ENCODE results near the gene CC2D2B.
"Not testable (repeated sequence)": the region's sequence is repeated elsewhere in the genome, so short reads cannot be mapped to it uniquely, and the experiment has no call there.

CC2D2B gene

DNA sequence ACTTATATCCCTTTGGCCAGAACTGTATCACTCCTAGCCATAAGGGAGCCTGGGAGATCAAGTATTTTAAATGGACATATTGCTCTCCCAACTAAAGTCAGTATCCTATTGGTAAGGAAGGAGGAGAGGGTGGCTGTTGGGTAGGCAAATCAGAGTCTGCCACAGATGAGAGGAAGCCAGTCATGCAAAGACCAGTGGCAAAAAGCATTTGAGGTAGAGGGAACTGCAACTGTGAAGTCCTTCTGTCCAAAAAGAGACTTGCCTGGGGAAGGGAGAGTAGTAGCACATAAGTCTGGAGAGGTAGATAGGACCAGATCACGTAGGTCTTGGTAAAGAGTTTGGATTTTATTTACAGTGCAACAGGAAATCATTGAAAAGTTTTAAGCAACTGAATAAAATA is 126.8 kb downstream of the CC2D2B start:
- DNase-seq, result no peak

DNA sequence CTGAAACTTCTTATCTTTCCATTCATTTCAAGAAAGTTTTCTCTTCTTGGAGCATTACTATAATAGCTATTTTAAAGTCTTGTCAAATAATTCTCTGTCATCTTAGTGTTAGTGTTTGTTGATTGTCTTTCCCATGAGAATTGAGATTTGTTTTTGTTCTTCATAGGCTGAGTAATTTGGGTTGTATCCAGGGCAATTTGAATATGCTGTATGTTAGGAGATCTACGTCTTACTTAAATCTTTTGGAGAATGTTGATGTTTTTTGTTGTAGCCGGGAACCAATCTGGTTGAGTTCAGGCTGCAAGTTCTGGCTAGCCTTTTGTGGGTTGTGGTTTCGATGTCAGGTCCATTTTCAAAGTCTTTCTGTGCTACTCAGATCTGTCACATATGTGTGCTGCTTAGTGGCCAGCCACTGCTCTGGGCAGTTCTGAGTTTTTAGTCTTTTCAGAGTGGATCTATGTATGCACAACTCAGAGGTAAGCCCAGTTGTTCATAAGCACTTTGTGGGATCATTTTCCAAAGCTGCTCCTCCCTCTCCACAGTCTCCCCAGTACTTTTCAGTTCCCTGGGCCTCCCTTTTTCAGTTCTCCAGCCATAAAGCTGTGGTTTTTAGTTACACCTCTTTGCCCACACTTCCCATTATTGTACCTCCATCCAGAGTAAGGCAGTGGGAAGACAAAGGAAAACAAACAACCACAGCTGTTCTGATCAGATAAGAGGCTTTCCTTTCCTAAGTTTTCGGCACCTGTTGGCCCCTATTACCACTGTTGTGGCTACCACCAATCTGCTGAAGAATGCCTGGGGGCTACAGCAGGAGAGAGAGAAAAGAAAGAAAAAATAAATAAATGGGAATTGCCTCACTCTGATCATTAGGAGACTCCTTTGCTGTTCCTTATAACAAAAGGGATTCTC is 131.0 kb downstream of the CC2D2B start:
- no peak for DNase-seq

DNA sequence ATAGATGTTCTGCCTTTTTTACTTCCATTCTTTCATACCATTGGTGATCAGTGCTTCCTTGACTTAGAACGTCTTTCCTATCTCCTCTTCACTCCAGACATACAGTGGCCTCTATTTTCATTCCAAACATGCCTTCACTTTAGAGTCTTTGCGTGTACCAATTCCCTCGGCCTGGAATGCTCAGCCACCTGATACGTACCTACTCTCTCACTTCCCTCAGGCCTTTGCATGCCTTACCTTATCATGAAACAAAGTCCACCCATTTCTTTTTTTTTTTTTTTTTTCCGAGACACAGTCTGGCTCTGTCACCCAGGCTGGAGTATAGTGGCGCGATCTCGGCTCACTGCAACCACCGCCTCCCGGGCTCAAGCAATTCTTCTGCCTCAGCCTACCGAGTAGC is 133.4 kb downstream of the CC2D2B start:
- DNase-seq, result no peak

DNA sequence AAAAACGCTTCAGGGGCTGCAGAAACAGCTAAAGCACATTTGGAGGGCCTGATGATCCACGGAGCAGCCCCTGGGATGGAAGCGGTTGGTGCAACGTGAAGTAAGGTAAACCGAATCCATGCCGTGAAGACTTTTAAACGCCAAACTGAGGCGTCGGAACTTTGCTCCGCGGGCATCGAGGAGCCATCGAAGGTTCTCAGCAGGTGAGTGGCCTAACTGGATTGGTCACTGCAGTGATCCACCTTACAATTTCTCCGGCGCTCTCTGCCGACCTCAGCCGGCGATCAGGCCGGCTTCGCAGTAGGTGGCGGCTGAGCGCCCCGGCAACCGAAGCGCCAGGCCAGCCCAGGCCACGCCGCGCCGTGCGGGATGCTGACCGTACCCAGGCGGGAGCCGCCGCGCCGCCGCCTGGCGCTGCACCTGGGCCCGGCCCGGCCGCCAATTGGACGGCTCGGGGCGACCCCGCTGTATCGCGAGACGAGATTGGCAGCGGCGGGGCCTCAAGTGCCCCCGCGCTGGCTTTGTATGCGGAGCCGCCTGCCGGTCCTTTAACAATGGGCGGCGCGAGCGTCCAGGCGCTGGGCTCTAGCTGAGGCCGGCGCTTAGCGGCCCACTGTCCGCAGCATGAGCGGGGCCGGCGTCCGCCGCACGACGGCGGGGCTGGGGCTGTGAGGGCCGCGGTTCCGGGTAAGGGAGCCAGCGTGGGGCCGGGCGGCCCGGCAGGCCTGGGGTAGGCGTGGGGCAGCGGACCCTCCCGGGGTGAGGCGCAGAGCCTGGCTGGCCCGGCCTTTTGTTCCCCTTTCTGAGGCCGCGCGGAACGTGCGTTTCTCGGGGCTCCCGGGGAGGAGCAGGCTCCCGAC is 135.5 kb downstream of the CC2D2B start, which contains the start of gene CCNJ:
Gene CCNJ (plus strand): TSS at position 551 of the 860 bp plus-strand sequence. CDS start 811 bp downstream, outside the sequence.
- DNase-seq, result peak; percentile 79

DNA sequence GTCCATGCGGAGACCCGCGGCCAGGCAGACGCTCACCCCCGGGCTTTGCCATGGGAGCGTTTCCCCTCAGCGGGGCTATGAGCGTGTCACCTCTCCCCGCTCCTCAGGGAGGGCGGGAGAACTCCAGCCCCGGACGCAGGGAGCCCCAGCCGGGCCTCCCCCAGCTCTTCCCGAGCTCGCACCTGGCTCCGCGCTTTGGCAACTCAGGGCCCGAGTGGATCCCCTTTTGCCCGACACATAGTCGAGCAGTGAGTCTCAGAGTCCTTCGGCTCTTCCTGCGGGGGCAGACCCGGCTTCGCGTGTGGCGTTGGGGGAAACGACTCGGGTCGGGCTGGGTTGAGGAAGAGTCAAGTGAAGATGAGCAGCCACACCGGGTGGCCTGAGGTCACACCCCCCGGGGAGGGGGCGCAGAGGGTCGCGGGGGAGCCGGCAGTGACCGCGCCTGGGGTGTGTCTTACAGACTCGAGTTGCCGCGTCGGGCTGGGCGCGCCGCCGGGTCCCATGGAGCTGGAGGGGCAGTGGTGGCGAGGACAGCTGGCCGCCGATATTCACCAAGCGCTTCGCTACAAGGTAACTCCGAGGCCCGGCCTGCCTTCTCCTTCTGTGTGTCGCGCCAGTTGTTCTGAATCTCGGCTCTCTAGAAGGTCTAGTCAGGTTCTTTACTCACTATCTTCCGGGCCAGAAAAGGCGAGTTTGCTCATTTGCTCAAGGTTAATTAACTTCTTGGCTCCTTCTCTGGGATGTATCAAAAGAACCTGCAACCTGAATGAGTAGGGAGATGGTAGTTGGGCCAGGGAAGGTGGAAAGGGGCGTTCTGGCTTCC is 136.3 kb downstream of the CC2D2B start:
- peak; percentile 17 for DNase-seq

DNA sequence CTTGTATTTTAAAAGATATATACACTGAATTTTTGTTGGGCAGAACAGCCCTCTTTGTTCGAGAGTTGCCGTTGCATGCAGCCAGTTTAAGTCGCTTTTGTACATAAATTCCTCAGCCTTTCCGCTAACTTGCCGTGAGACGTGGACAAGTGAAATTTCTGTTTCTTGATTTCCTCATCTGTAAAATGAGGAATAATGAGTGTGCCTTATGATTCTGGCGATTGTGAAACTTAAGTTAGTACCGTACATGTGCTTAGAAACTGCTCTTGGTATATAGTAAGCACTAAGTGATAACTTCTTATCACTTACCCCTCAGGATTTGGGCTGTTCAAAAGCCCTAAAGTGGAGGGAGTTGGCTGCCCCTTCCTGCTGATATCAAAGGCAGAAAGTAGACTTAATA is 137.0 kb downstream of the CC2D2B start:
- no peak for DNase-seq

DNA sequence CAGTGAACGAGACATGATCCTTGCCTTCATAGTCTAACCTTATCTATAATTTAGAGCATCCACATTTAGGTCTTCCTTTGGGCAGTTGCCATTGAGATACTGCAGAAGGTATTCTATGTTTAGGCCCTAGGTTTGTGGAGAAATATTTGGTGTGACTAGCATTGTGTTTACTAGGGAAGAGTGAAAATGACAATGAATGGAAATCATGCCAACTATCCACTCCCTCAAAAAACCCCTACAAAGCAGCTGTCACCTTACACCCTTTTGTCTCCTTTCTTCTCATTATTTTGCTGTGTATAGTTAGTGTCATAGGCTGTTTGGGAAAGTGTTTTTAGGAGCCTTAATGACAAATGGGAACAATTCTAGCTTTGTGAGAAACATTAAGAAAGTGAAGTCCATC is 138.8 kb downstream of the CC2D2B start:
- DNase-seq, result no peak

DNA sequence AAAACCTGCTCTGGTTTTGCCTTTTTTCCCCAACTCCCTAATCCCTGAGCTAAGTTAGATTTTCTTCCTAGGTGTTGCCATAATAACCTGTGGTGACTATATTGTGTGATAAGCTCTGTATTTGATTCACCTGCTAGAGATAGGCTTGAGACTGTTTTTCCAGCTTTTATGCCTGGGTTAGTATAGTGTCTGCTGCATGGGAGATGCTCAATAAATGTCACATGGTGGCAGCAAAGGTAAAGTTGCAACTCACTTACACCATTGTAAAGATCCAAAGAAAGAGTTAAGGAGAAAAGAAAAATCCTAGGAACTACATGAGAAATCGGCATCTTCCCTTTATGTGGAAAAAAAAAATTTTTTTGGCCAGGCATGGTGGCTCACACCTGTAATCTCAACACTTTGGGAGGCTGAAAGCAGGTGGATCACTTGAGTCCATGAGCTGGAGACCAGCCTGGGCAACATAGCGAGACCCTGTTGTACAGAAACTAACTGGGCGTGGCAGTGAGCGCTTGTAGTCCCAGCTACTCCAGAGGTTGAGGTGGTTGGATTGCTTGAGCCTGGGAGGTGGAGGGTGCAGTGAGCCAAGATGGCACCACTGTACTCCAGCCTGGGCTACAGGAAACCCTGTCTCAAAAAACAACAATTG is 139.4 kb downstream of the CC2D2B start:
- DNase-seq, result no peak

DNA sequence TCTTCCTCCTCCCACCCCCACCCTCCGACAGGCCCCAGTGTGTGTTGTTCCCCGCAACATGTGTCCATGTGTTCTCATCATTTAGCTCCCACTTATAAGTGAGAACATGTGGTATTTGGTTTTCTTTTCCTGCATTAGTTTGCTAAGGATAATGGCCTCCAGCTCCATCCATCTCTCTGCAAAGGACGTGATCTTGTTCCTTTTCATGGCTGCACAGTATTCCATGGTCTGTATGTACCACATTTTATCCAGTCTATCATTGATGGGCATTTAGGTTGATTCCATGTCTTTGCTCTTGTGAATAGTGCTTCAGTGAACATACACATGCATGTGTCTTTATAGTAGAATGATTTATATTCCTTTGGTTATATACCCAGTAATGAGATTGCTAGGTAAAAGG is 140.2 kb downstream of the CC2D2B start:
- DNase-seq, result not testable (repeated sequence)

DNA sequence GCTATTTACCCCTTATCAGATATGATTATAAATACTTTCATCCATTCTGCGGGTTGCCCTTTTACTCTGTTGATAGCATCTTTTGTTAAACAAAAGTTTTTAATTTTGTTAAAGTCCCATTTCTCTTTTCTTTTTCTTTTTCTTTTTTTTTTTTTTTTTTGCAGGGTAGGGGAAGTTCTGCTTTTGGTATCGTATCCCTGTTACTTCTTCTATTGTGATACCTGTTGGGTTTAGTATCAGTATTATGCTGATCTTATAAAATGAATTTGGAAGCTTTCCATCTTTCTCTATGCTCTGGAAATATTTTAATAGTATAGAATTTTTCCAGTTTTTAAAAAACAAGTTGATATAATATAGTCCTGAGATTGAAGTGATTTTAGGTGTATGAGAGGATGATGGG is 141.6 kb downstream of the CC2D2B start:
- DNase-seq, result no peak

DNA sequence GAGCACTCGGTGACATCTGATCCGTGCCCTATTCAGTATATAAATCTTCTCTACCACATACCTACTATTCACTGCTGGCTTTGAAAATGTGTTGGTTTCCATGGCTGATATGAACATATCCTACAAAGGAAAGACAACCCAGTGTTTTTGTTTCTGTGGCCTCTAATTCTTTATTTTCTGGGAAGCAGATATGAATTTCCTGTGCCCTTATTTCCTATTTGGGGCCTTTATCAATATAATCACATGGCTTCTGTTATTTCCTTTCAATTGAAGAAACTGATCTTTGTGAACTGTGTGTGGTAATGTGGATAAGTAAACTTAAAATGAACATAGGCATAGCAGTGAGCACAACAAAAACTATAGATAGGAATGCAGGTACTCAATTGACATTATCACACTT is 146.2 kb downstream of the CC2D2B start:
- no peak for DNase-seq

DNA sequence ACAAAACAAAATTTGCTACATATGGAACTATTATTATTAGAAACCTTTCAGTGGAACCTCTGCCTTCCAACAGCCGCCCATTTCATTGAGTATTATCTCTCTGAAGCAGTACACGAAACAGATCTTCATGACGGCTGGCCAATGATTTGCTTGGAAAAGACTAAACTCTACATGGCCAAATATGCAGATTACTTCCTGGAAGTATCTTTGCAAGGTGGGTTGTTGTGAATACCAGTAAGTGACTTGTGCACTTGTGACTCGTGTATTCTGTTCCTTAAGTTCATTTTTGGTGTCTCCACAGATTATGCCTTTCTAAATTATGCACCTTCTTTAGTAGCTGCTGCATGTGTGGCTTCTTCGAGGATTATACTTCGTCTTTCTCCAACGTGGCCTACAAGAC is 149.0 kb downstream of the CC2D2B start:
- DNase-seq, result no peak

DNA sequence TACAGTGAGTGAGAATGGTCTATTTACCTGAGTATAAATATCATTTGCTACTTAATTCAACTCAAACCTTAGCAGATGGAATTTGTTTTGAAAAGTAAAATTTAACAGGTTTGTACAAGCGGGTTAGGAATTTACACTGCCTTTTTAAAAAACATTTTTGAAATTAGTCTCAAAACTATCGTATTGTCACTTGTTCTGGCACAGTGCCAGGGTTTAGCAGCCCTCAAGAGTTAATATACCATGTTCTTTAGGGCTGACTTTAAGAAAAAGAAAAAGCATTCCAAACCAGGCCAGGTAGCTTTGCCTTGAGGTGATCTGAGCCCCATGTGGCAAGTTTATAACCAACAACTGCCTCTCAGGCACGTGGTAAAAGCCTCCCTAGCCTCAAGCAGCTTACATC is 153.5 kb downstream of the CC2D2B start:
- no peak for DNase-seq

DNA sequence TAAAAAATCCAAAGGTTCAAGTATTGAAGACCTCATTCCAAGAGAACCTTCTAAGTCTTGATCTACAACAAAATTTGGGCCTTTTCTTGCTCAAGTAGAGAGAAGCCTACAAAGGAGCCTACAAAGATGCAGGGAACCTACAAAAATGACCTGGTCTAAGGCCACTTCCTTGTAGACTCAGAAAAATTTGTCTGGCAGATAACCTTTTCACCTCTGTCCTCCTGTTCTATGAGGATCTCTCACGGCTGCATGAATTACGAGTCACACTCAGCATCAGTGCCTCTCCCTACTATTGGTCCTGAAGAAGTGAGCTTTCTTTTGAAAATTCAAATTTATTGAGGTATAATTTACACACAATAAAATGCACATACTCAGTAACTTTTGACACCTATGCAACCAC is 164.9 kb downstream of the CC2D2B start:
- no peak for DNase-seq

DNA sequence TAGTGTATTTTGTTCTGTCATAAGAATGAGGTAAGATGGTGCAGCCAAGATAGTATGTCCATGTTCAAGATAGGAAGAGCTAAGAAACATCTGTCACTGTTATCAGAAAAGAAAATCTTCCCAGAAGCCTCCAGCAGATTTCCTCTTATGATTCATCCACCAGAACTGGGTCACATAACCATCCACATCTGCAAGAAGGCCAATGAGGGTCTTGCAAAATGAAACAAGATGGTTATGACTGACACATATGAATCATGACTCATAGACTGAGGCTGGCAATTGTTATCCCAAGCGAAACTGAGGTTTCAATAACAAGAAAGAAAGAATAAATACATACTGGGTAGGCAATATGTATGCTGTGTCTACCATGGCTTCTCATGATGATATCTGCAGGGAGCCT is 165.9 kb downstream of the CC2D2B start:
- peak; percentile 8 for DNase-seq

DNA sequence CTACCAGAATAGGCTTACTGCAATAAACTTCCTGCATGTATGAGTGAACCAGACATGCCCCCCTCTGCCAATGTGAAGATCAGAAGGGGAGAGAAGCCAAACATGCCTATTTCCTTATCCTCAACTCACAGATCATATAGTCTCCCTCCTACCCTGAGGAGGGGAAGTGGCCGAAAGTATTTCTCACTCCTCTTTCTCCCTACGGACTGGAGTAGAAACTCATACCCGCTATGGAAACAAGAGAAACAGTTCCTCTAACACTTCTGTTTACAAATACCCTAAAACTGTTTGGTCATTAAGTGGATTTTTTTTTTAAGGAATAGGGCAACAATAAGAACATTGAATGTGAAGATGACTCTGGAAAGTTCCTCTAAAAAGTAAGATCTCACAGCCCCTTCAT is 167.0 kb downstream of the CC2D2B start:
- no peak for DNase-seq

DNA sequence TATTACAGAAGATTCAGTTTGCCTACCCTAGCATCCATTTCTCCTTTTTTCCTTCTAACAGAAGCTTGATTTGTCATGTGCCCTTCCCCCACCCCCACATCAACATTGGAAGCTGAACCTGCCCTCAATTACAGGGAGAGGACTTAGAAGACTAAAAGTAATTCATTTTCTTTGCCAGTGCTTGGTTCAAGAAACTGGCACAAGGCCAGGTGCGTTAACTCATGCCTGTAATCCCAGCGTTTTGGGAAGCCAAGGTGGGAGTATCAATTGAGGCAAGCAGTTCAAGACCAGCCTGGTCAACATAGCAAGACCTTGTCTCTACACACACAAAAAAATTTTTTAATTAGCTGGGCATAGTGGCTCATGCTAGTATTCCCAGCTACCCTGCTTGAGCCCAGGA is 168.2 kb downstream of the CC2D2B start:
- no peak for DNase-seq

DNA sequence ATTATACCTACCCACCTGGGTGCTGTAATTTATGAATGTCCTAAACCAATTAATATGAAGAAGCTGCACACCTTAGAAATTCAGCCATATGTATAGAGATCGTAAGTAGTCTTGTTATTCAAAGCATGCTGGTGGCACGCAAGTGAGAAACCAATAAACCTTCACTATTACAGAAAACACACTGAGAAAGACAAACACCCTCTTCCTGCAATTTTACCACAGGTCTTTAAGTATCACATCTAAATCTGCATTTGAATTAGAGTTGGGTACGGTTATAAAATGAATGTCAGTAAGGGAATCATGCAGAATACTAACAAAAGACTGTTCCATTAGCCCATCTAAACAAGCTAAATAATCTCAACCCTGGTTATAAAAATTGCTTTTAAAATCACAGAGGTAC is 169.4 kb downstream of the CC2D2B start:
- no peak for DNase-seq

DNA sequence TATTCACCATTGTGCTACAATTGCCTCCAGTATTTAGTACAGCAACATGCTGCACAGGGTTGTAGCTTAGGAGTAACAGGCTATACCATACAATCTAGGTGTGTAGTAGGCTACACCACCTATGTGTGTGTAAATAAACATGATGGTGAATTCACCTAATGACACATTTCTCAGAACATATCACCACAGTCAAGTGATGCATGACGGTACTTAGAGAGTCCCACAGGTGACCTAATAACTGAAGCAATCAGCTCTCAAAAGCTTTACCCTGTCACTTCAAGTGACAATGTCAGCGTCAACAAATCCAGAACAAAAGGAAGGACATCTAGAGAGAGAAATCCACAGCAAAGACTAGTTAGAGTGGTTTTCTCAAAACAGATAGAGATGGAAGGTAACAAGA is 174.4 kb downstream of the CC2D2B start:
- DNase-seq, result no peak

Measured in T1000 (cell line).